GM19351 (cell line): ENCODE data around the gene TFB1M.
"Not testable (repeated sequence)": the region's sequence is repeated elsewhere in the genome, so short reads cannot be mapped to it uniquely, and the experiment has no call there.

Experiments used
- ATAC-seq: cut with Tn5 transposase; IDR thresholded peaks from one replicate; pipeline ENCODE4 v1.9.1; 2021; ENCODE audit warnings: mild to moderate bottlenecking, moderate library complexity; ENCODE audit not compliant: unreplicated experiment

TFB1M gene

DNA sequence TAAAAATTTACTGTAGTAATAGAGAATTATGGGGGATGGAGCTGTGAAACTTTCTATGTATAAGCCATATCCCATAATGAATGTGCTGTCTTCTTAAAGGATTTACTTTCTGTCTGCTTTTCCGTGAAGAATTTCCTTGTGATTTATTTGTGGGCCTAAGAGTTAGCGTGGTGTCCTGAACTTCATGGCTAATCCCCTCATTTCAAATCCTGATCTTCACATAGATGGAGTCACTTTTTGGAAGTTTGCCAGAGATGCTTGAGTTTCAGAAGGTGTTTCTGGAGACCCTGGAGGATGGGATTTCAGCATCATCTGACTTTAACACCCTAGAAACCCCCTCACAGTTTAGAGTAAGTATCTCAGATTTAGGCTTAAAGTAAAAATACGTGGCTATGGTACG lies 69.8 kb downstream of the TFB1M start:
- ATAC-seq: no peak

DNA sequence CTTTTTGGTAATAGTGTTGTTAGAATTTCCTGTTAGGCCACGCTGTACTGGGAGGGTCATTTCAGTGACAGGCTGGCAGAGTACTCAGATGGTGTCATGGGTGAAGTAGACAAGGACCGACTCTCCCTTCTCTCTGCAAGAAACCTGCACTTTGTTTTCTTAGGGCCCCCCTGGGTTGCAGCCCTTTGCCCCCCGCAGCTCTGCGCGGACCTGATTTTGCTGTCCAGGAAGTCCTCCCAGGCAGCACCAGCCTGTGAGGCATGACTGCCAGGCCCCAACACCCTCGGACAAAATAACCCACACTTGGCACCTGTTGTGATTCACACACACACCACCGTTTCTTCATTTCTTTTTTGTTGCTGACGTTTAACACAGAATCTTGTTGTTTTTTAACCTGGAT lies 72.3 kb downstream of the TFB1M start:
- ATAC-seq: no peak

DNA sequence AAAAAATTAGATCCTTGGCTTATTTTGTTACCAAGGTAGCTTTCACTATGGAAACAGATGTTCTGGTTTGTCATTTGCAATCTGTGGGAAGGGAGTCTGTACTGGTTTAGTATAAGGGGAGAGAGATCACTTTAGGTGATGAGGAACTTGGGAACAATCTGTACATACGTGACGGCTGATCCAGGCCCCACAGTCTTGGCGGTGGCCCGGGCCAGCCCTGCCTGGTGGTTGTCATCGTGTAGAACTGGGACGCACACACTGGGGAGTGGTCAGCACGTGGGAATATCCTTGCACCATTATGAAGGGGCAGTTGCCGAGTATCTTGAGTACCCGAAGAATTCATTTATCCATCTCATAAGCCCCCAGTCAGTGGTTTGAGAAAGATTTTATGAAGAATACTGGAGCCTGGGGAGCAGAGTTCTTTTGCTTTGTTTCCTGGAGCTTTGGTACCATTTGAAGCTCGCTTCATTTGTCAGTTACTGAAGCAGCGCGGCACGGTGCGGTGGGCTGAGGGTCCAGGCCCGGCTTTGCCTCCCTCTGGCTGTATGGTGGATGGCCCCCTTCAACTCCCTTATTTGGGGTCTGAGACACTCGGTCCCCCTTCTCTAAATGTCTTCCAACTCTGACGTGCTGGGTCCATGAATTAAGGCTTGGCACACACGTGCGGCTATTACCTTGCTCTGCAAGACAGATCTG lies 73.2 kb downstream of the TFB1M start:
- no peak for ATAC-seq

DNA sequence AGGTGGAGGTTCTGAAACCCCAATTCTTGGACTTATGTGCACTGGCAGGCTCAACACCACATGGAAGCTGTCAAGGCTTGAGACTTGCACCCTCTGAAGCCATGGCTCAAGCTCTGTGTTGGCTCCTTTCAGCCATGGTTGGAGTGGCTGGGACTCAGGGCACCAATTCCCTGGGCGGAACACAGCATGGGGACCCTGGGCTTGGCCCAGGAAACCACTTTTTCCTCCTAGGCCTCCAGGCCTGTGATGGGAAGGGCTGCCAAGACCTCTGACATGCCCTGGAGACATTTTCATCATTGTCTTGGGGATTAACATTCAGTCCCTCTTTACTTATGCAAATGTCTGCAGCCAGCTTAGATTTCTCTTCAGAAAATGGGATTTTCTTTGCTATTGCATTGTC lies 76.7 kb downstream of the TFB1M start:
- no peak for ATAC-seq

DNA sequence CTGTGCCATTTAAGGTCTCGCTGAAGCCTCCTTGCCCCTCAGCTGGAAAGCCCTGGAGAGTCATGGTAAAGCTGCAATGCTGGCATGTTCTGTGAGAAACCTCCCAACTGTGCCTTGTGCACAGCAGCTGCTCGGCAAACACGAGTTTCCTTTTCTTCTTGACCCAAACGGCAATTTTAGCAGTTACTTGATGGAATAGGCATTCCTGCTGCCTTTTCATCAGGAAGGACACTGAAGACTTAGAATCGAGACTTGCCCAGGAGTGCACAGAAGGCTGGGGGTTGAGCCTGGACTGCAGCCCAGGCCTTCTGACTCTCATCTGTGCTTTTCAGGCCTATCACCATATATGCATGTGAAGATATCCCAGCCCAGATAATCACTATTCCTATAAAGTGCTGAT lies 79.2 kb downstream of the TFB1M start:
- no peak for ATAC-seq

DNA sequence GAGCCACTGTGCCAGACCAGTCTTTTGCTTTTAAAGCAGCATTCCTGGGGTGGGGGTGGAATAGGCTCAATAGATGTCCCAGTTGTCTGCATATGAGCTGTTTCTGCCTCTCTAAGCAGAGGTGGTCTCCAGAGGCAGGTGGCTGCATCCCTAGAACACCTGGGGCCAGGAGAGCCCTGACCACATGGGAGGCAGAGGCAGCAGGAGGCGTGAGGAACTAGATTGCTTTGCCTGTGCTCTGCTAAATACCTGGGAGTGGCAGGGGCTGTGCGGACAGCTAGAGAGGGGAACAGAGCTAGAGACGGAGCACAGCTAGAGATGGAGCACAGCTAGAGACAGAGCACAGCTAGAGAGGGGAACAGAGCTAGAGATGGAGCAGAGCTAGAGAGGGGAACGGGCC lies 79.6 kb downstream of the TFB1M start:
- no peak for ATAC-seq

DNA sequence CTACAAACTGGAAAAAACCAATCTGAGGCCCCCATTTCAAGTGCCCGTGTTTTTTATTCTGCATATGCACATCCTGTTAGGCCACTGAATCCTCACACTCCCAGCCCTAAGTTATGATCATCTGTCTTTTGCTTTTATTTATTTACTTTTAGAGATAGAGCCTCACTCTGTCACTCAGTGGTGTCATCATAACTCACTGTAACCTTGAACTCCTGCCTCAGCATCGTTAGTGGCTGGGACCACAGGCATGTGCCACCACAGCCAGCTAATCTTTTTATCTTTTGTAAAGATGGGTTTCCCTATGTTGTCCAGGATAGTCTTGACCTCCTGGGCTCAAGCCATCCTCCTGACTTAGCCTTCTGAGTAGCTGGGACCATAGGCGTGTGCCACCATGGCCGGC lies 80.1 kb downstream of the TFB1M start:
- ATAC-seq: no peak

DNA sequence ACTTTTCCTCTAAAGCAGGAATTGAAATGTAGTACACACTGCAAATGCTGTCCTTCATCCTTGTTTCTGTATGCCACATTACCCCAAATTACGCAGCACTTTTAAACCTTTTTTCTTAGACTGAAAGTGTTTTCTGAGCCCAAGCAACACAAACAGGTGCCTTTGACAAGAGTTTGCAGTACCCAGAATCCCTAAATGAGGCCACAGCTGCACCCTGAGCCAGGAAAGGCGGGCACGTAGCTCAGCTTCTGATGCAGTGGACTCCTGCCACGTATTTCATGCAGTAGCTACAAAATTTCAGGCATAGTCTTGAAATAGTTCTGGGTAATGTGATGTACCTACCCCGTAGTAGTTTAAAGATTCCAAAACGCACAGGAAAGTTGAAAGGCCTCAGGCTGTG lies 81.4 kb downstream of the TFB1M start:
- ATAC-seq: no peak

DNA sequence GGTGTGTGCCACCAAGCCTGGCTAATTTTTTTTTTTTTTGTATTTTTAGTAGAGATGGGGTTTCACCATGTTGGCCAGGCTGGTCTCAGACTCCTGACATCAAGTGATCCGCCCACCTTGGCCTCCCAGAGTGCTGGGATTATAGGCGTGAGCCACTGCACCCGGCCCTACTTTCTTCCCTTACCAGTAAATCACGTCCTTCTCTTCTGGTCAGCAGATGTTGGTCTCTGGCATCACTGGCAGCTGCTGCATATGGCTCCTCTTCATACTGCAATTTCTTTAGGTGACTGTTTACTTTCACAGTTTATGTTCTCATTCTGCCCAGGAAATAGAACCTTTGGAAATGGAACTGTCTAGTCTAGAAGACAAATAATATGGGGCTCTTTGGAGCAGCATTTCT lies 83.3 kb downstream of the TFB1M start:
- not testable (repeated sequence) for ATAC-seq

DNA sequence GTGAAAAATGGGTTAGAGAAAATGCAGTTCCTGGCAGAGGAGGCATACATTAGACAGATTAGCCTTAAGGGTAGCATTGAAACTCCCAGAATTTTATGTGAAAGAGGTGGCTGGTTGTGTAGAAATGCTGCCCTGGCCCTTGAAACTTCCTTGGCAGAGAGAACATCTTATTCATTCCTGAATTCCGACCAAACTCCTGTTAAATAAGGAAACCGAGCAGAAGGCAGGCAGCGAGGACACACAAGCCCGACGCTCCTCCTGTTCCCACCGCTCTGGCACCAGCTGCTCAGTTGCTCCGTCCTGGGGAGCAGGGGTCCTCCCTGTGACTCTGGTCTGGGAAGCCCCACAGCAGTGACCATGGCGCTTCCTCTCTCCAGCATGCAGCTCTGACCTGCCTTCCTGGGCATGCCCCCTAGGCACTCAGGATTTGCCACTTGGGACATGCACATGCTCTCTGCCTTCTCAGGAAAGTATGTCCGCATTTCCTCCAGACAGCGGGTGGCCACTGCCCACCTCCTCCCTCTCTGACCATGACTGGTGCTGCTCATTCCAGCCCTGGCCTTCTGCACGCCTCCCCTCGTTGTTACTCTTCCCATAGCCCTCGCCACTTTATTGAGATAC lies 85.6 kb downstream of the TFB1M start:
- no peak for ATAC-seq

DNA sequence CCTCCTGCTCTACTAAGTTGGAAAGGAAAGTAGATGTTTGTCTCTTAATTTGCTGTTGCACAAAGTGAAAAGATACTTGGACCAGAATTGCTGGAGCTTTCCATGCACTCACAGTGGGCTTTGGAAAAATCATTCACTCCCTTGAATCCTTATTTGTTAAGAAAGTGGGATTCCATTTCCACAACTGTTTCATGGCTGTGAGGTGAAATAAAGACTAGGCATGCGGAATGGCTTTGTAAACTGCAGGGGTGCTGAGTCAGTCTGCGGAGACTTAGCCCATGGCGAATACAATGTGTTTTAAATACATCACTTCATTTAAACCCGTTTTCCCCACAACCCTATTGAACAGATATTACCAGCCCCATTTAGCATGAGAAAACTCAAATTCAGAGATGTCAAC lies 87.2 kb downstream of the TFB1M start:
- no peak for ATAC-seq

DNA sequence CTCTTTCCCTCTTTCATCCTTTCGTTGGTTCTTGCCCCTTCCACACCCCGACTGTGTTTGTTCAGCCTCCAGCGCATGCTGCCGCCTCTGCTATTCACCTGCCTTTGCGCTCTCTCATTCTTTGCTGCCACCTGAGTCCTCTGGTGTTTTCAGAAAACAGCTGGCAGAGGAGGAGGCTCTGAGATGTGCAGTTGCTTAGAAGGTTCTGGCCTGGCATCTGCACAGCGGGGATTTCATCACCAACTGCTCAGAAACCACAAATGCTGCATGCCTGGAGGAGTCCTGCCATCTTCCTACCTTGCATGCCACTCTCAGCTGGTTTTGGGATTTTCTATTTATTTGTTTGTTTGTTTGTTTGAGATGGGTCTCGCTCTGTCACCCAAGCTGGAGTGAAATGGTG lies 89.7 kb downstream of the TFB1M start:
- no peak for ATAC-seq

DNA sequence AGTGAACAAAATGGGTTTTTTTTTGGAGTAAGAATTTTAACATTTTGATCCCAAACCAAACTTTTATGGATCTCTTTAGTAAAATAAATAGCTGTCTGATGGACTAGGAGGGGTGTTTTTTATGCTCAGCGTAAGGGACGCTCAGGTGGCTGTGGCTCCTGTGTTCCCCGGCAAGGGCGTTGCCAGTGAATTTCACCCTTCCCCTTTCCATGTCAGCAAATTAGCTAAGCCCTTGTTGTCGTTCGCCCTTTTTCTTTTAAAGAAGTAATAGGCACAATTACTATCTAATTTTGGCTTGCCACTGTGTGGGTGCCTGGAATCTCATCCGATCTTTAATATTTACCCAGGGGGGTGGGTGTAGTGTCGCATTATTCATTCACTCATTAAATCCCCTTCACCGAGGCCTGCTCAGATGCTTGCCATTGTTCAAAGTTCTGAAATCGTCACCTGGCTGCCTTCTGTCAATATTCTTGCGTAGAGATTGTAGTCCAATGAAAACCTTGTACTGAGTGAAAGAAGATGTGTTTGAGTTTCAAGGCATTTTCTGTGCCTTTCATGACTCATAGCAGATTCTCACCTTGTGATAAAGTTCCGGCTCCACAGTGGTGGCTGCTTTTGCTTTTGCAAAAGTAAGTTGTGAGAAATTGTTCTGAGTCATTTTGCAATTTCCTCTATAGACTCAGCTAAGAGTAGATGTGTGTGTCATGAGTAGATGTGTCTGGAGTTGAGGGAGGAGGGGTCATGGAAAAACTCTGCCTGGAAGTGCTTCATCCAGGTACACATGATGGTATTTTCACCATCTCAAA lies 90.4 kb downstream of the TFB1M start:
- peak; percentile 99 for ATAC-seq

DNA sequence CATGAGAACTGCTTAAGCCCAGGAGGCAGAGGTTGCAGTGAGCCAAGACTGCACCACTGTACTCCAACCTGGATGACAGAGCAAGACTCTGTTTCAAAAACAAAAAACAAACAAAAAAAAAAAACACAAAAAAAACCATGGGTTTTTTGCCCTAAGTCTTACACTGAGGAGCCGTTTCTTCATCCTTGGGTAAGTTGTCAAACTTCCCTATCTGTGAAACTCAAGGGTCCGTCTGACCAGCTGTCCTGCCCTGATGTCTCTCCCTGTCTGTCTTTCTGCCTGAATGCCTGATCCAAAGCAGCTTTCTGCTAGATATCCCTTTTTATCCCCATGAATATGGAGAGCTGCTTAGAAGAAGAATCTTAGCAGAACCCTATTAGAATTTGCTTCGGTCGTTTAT lies 91.8 kb downstream of the TFB1M start:
- ATAC-seq: no peak

DNA sequence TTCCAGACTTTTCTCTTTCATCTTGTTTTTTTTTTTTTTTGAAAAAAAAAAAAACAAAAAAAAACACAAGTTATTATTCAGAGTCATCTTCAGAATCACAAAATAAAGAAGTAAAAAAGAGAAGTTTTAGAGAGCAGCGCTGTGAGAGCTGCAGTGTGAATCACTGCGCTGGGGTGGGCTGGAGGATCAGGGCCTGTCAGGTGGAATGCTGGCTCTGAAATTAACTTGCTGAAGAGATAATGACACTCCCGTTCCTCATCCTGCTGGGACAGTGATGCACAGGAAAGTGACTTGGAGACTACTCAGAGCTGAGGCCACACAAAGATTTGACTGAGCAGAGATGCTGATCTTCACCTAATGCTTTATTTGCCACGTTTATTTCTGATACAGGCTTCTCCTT lies 93.2 kb downstream of the TFB1M start:
- ATAC-seq: no peak

DNA sequence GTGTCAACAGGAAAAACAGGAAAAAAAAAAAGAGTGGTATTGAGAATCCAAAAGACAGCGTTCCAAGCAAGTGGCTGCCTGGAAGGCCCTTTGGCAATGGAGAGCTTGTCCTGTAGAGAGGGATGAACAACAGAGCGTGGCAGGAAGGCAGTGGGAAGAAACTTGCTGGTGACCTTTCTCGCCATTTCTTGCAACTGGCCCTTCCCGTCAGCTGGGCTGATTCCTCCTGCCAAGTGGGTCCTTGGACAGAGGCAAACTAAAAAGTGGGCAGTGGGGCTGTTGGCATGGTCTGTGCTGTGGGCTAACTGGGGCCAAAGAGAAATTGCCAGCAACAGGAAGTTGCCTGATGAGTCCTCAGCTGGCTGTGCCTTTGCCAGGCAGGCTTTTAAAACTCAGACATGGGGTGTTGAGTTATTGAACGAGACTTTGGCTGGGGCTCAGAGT lies 94.4 kb downstream of the TFB1M start:
- ATAC-seq: no peak

DNA sequence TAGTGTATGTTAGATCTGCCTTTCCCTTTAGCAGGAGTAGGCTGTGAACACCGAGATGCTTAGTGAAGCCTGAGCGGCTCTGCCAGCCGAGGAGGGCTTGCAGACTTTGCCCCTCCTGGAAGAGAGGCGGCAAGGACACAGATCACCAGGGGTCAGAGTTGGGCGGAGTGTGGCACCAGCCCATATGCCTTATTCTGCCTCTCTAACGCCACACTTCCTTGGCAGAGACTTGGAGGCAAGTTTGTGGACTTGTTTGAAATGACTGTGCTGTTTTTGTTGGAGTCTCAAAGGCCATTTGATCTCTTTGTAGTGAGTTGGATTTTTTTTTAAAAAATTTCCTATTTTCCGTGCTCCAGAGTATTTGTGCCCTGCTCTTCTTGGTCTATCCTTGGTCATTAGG lies 95.0 kb downstream of the TFB1M start:
- ATAC-seq: no peak

DNA sequence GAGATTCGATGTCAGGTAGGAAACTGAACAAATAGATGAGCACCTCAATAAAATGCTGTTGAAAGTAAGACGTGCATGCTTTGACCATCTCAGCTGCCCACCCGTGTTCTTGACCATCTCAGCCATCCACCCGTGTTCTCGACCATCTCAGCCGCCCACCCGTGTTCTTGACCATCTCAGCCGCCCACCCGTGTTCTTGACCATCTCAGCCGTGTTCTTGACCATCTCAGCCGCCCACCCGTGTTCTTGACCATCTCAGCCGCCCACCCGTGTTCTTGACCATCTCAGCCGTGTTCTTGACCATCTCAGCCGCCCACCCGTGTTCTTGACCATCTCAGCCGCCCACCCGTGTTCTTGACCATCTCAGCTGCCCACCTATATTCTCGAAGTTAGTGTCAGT lies 95.6 kb downstream of the TFB1M start:
- ATAC-seq: not testable (repeated sequence)

DNA sequence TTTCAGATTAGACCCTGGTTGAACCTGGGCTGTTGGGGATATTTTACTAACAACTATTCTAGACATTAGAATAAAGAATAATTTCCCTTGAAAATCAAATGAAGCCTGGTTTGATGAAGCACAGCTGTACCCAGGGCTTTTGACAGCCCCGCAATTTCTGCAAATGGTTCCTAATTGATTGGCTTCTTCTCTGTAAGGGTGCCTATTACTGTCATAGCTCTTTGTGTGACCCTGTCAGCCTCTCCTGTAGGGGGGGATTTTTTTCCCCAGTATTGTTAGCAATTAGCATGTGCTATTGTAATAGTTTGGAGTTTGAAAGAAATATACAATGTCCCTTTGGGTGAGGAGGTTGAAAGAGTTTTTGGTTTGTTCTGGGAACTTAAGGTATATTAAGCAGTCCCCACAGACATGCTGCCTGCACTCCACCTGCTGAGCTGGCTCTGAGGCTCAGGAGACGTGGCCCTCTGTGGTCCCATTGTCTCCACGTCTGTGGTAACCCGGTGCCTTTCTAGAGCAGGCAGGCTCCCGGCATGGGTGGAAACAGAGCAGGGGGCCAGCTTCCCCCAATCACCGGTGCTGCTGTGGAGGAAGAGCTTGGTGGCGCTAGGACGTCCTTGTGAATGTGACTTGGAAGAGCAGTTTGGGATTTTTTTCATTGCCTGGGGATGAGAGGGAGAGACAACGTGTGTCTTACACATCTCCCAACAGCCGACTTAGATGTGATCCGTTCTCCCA lies 97.8 kb downstream of the TFB1M start:
- ATAC-seq: no peak

DNA sequence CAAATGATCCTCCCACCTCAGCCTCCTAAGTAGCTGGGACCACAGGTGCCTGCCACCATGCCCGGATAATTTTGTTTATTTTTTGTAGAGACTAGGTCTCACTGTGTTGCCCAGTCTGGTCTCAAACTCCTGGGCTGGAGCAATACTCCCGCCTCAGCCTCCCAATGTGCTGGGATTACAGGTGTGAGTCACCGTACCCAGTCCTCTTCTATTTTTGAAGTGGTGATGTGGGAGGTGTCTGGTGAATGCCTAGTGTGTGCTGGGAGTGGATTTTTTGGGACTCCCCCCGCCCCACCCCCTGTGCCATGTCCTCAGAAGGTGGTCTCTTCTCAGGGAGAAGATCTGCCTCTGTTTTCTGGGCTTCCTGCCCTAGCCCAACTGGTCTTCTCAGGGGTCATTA lies 98.4 kb downstream of the TFB1M start:
- ATAC-seq: no peak

DNA sequence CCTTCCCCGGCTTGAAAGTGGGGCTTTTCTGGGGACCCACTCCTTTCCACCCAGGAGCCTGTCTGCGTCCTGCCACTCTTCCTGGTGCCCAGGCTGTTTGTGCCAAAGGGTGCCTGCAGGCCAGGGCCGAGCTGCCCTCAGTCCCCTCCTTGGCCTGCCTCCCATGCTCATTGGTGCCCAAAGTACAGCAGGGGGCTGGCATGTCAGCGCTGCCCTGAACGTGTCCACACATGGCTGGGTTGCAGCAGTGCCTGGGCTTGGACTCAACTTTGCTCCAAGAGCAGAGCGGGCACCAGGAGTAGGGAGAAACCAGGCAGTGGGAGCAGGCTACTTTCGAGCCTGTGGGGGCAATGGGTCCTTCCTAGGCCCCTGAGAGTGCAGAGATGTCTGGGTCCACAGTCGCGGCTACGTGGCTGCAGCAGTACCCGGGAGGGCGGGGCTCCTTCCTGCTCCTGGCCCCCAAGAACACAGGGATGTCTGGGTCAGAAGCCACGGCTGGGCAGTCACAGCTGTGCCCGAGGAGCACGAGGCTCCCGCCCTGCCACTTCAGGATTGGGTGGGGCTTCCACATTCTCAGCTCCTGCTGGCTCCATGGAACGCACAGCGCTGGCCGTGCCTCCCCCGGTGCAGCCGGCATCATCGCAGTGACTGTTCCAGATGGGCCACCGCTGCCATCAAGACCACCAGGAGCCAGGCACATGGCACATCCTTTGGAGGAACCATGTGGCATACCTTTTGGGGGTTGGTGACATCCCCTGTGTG lies 100.5 kb downstream of the TFB1M start:
- no peak for ATAC-seq
